HG02970 (cell line): ENCODE measurements around the gene PHF14.
A peak's percentile ranks its signal among the peaks of the same experiment; 100 is the strongest.
"Not testable (repeated sequence)": the region's sequence is repeated elsewhere in the genome, so short reads cannot be mapped to it uniquely, and the experiment has no call there.

ENCODE experiments used
- ATAC-seq: cut with Tn5 transposase; IDR thresholded peaks from one replicate; pipeline ENCODE4 v1.9.1; 2021; ENCODE audit warnings: mild to moderate bottlenecking, moderate library complexity, moderate number of reproducible peaks; ENCODE audit not compliant: unreplicated experiment, low FRiP score

PHF14 gene

DNA sequence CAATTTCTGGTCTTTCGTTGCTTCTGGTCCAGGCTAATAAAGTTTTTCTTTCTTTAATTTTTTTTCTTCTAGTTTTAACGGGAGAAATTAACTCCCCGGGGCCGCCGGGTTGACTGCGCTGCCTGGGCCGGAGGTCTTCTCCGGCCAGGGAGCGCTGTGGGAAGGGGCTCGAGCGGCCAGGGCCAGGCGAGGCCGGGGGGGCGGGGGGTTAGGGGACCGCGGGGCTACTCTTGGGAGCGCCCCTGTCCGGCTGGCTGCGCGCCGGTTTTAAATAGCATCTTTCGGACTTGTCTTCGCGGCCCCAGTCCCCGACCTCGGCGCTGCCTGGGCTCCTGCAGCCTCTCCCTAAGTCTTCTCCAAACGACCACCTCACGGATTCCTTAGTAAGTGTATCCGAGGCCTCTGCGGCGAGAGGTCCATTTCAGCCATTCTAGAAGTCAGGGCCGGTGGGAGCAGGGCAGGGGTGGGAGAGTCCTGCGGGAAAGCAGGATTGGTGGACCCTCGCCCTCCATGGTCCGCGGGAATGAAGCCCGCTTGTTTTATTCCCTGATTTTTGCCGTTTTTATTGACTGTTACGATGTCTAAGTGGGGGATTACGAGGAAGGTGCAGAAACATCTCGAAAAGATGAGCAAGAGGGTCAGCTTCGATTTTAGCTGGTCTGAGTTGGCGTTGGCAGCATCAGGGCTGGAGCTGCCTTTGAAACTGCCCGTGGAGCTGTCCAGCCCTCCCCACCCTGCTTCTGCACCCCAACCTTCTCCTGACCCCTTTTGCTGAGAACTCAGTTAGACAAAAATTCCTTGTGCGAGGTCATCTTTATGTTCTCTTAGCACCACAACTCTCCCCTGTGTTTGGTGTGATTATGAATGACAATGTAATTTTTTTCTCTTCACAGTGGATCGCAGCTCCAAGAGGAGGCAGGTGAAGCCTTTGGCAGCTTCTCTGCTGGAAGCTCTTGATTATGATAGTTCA is 555 bp downstream of the PHF14 start:
- ATAC-seq, result peak; percentile 24

DNA sequence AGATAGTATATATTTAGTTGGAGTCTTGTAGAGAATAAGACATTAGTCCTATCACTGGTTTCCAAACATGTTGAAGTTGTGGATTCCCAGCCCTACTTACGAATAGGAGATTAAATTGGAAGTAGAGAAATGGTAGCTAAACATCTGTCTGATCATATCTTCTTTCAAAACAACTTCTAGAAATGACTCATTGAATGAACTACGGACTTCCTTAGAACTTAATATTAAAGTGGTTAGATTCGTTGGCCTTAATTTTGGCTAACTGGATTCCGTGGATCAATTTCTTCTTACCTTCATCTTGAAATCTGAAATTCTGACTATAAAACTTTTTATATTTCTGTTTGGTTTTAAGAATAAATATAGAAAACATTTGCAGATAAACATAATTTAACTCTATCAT is 3.4 kb downstream of the PHF14 start:
- no peak for ATAC-seq

DNA sequence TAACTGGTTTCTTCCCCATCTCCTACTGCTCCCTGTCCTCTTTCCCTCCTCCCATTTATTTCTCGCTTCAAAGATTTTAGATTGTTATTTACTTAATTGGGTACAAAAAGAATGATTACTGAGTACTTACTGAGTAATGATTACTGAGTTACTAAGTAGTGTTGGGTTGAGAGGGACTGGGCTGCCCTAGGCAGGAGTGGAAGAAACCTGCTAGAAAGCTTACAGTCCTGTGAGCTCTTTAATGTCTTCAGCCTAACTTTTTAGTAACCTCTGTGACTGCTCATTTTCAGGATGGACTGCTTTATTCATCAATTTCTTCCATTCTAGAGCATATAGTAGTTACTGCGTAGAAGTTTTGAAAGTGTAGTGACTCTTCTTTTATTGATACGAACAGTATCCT is 7.6 kb downstream of the PHF14 start:
- no peak for ATAC-seq

DNA sequence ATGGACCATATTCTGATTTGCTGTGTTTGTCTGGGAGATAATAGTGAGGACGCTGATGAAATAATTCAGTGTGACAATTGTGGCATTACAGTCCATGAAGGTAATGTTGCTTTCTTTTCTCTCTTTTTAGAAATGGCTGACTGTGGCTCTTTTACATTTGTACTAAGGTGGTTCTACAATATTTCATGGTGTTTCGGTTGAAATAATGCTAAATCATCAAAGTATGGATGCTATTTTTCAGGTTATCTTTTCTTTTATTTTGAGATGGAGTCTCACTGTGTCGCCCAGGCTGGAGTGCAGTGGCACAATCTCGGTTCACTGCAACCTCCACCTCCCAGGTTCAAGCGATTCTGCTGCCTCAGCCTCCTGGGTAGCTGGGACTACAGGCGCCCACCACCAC is 17.1 kb downstream of the PHF14 start:
- not testable (repeated sequence) for ATAC-seq

DNA sequence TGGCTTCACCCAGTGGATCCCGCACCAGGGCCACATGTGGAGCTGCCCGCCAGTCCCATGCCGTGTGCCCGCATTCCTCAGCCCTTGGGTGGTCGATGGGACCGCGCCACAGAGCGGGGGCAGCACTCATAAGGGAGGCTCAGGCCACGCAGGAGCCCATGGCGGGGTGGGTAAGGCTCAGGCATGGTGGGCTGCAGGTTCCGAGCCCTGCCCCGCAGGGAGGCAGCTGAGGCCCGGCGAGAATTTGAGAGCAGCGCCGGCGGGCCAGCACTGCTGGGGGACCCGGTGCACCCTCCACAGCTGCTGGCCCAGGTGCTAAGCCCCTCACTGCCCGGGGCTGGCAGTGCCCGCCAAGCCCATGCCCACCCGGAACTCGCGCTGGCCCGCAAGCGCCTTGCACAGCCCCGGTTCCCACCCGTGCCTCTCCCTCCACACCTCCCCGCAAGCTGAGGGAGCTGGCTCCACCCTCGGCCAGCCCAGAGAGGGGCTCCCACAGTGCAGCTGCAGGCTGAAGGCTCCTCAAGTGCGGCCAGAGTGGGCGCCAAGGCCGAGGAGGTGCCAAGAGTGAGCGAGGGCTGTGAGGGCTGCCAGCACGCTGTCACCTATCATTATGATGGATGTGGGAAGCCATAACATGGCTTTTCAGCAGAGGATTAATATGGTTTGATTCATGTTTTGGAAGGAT is 22.0 kb downstream of the PHF14 start:
- ATAC-seq, result not testable (repeated sequence)

DNA sequence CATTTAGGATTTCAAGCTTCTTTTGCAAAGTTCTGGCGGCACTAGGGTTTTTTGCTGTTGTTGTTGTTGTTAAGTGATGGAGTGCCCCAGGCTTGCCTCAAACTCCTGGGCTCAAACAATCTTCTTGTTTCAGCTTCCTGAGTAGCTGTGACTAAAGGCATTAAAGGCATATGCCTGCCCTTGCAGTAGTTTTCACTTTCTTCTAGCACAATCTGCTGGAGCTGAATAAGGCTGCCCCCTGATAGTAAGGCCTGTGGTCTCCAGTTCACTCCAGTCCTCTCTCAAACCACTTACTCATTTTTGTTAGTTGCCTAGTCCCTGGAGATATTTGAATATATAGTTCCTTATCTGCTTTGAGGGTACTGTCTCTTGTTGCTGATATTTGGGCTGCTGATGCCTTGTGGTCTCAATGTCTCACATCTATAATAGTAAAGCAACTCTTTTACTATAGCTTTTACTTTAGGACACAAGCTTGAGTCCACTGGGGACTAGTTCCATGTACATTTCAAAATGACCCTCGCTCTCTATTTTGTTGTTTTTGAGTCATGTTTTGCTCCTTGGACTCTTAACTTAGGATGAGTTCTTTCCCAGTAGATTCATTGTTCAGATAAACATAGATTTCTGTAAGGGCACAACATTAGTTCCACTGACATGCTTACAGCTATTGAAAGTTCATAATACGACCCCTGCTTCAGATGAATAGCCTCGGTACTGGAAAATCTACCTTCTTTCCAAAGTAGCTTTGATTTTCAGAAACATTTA is 25.5 kb downstream of the PHF14 start:
- ATAC-seq, result no peak

DNA sequence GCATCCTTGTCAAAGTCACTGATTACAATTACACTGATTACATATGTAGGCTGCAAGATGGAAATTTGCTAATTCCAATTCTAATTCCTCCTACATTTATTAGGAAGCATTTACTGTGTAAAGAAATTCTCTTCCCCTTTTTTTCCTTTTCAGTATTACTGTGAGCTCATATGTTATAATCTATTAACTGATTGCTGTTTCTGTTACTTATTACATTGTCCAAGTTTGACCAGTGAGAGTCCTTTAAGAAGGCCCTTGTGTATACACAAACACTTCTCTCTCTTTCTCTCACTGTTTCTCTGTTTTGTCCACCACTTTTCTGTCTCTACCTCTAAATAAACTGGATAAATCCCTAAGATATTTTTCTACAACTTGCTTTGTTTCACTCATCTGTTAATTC is 31.5 kb downstream of the PHF14 start:
- ATAC-seq, result no peak

DNA sequence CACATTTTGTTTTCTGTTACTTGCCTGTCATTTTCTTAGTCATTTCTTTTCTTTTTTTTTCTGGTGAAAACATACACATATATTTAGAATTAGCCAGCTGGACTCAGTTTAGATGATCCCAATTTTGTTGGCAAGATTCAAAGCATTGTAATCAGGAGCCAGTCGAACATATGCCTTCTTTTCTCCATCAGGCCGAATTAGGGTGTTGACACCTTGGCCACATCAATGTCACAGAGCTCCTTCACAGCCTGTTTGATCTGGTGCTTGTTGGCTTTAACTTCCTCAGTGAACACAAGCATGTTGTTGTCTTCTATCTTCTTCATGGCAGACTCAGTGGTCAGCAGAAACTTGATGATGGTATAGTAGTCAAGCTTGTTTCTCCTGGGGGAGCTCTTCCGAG is 32.6 kb downstream of the PHF14 start:
- no peak for ATAC-seq

DNA sequence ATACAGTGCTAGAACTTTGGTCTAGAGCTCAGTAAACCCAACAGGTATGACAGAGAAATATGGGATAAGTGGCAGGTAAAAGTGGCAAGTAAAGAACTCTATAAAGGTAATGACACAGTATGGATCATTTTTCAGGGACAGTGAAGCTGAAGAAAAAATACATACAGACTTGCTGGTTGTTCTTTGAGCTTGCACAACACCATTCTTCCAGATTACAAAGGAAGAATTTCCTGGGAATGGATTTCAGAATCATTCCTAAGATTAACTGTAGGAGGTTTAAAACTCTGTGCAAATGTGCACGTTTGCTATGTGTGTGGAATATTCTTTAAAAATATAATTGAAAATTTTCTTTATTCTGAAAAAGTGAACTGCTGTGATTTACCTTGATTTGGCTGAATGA is 36.0 kb downstream of the PHF14 start:
- ATAC-seq, result no peak

DNA sequence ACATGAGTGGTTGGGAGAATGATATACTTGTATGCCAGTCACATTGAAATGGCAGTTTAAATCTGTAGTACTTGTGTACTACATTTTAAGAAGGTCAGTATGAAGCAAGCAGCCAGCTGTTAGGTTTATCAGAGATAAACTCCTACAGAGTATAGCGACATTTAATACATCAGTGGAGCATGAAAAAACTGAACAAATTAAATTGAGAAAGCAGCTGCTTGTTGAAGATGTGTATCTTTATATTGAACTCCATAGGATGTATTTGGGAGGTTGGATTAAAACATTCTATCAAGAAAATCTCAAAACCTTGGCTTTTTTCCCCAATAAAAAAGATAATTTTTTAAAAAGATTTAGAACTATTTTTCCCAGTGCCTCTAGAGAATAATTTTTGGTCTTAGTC is 47.8 kb downstream of the PHF14 start:
- no peak for ATAC-seq

DNA sequence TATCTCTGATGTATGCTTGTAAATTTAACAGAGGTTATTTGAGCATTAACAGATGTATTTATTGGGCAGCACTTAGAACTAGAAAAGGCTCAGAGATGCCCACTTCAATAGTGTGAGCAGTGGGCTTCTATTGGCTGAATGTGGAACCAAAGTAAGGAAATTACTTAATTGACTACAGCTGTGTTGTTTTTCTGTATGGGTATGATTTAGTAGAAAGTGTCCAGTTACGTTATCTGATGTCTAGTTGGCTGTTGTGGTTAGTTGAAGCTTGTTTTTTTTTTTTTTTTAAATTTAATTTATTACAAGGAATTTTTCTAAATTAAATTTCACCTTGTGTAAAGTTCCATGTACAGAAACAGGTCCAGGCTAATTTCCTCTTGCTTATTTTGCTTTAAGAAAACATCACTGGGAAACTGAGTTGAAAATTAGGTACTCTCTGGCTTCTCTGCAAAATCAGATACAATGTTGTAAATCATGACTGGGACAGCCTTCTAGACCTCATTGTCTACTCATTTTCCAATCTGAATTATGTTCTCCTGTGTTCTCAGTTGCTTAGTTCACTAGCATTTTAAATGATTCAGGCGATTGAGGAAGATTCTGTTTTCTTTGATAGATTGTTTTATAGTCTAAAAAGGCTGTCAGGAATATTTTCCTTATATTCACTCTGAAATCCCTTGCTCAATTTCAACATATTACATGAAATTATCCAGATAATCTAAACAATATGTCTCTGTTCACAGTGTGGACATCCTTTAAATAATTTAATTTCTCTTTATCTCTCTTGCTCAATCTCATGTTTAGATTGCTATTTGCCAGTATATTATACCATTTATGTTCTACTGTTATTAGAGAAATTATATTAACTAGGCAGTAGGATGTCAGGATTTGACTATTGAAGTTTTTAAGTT is 53.0 kb downstream of the PHF14 start:
- ATAC-seq, result no peak

DNA sequence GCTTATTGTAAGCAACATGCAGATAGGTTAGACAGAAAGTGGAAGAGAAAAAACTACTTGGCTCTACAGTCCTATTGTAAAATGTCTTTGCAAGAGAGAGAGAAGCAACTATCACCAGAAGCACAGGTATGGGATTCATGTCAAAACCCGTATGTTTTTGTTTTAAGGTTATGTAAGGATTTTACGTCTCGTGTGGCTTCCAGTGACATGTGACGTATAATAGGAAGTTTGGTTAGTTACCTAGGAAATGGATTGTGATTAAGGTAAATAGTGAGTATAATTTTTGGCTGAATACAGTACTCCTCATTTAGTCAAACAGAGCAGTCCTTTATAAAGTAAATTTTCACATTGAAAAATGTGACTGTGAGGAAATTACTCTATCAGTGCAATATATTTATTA is 62.0 kb downstream of the PHF14 start:
- no peak for ATAC-seq

DNA sequence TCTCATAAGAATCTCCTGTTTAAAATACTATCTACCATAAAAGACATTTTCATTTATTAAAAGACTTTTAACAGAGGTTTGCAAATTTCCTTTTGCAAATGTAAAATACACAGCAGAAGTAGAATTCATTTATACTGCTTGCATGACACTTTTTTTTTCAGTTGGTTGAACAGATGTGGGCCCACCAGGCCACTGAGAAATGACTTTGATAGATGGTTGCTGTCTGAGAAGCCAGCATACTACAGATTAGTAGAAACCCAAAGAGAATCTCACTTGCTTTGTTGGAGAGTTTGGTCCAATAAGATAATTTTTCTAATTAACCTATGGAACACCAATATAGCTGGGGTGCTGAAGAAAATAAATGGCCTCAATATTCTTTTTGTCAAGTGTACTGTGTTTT is 66.3 kb downstream of the PHF14 start:
- no peak for ATAC-seq

DNA sequence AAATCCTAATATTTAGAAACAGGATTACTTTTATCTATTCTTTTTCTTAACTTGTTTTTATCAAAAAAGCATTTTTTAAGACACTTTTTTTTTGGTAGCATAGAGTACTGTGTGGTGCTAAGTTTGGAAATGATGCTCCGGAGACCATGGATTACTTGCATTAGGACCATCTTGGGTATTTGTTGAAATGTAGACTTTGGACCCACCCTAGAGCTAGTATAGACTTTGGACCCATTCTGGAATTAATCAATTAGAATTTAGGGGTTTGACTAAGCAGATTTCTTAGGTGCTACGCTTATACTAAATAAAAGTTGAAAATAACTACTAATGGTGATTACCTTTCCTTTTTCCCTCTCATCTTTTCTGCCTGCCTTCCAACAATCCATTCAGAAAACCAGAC is 80.4 kb downstream of the PHF14 start:
- ATAC-seq, result no peak

DNA sequence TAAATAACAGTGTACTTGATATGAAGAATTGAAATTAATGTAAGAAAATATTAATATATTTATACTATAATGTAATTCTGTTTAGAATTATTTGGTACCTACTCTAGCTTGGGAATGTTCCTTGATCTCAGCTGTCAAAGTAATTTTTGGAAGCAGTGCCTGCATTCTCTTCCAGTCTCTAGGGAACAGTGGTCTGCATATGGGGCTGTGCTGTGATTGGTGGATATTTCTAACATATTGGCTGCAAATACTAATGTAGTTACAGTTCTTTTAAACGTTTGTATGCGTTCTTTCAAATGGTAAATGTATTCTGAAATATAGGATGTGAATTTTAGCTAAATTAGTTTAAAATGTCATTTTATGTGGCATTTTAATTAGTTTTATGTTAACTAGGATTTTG is 87.2 kb downstream of the PHF14 start:
- ATAC-seq, result no peak

DNA sequence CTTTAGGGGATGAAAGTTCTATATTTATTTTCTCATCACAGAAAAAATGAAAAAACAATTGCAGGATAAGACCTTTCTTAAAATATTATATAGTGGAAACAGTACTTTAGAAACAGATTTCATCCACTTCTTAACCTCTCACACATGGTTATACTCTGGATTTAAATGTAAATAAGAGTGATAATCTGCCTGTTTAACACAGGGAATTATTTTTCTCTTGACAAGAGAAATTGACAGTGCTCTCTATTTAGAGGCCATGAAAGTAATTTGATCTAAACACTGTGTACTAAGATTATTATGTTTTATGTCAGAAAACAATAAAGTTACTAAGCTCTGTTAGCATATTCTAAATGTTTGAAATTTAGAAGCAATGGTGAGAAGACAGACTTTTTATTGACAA is 88.4 kb downstream of the PHF14 start:
- no peak for ATAC-seq

DNA sequence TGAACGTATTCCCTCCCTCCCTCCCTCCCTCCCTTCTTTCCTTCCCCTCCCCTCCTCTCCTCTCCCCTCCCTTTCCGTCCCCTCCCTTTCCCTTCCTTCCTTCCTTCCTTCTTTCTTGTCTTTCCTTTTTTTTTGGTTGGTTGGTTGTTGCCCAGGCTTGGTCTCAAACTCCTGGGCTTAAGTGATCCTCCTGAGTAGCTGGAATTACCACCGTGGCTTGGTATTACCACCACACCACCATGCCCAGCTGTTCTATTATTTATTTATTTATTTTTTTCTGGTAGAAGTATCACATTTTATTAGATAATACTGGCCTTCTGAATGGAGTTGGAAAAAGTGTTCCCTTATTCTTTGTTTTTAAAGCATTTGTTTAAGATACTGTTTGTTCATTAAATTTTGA is 95.9 kb downstream of the PHF14 start:
- ATAC-seq, result no peak

DNA sequence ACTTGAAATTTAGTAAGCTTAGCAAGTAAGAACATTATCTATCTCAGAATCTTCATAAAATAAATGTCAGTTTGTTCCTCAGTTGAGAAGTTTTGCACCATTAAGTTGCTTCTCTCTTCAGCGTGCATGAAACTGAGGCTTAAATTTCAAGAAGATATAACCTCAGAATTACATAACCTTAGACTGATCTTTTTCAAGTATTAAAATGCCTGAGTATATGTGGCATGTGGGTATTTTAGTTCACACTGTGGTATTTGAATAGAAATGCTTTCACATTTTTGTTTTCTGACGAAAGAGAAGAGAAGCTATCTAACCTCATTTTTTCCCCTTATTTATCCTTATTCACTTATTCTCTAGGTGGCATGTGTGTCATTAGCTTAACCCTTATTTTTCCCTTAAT is 104.1 kb downstream of the PHF14 start:
- no peak for ATAC-seq

DNA sequence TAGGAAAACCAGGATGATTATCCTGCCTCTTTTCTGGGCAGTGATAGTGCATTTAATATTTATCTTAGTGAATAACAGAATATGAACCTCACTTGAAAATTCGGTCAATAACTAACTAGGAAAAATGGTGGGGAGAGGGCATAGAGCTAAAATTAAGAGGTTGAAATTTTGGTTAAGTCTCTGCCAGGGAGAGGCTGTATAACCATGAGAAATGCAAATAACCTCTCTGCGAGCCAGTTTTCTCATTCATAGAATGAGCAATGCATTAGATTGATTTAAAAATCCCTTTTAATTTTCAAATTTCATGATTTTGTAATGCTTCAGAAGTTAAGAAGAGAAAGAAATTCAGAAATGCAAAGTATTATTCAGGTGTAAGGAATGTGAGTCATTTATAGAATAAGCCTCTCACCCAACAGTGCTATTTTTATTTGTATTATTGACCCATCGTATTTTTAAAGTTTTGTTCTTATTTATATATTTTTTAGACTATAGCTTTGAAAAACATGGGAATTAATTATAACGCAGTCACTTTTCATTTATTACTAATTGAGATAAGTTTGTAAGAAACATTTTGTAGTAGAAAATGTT is 104.7 kb downstream of the PHF14 start:
- no peak for ATAC-seq

DNA sequence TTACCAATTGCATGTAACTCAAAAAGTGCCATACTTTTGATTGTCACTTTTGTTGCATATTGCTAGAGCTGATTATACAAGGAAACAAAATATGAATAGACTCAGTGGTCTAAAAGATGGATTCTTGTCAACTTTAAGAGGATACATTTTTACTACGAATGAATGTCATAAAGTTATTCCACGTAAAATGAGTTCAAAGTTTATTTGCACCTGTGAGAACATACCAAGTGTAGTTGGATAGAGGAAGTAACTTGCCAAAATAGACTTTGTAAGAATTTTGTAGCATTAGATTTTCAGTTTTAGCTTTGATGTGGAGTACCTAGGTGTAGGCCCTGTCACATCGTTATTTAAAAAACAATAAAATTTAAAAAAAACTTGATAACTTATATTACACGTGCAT is 106.2 kb downstream of the PHF14 start:
- ATAC-seq, result no peak
